Endodermal cell (in vitro differentiated cells): ENCODE results near the gene TPRX1. TPM values are rescaled to one million over a fixed set of nuclear protein-coding genes. Genes with fewer than 3 reads are reported as not detected.

Experiments used
- DNase-seq: peaks from one replicate; pipeline ENCODE4 v3.0.0-alpha.2; 2017
- H3K27ac ChIP-seq: 2 replicates; pipeline ENCODE4 v1.5.1; 2013; ENCODE audit warnings: mild to moderate bottlenecking, low read depth, low read length, moderate library complexity
- H3K27me3 ChIP-seq: 2 replicates; pipeline ENCODE4 v1.6.1; 2013; ENCODE audit warnings: mild to moderate bottlenecking, low read length, moderate library complexity; ENCODE audit not compliant: insufficient read depth, control insufficient read depth, poor library complexity, severe bottlenecking
- H3K36me3 ChIP-seq: 2 replicates; pipeline ENCODE4 v1.7.0; 2013; ENCODE audit warnings: mild to moderate bottlenecking, low read length, moderate library complexity; ENCODE audit not compliant: control insufficient read depth, insufficient read depth
- H3K4me1 ChIP-seq: one replicate; pipeline ENCODE4 v1.7.0; 2013; ENCODE audit warnings: low read length; ENCODE audit not compliant: control insufficient read depth, insufficient read depth
- H3K4me3 ChIP-seq: 2 replicates; pipeline ENCODE4 v1.5.1; 2013; ENCODE audit warnings: mild to moderate bottlenecking, low read length, moderate library complexity
- H3K9ac ChIP-seq: 2 replicates; pipeline ENCODE4 v1.6.1; 2013; ENCODE audit warnings: mild to moderate bottlenecking, low read length, moderate library complexity; ENCODE audit not compliant: poor library complexity, severe bottlenecking; ENCODE audit errors: extremely low read depth
- H3K9me3 ChIP-seq: 2 replicates; pipeline ENCODE4 v1.6.1; 2013; ENCODE audit warnings: mild to moderate bottlenecking, low read length, moderate library complexity; ENCODE audit not compliant: control insufficient read depth
- H3K27ac Mint-ChIP-seq: 2 replicates; pipeline ENCODE4 v1.8.0; 2020; ENCODE audit warnings: mixed read lengths
- H3K27me3 Mint-ChIP-seq: 2 replicates; pipeline ENCODE4 v1.8.0; 2021; ENCODE audit warnings: mild to moderate bottlenecking, mixed read lengths; ENCODE audit not compliant: insufficient read depth
- H3K36me3 Mint-ChIP-seq: 2 replicates; pipeline ENCODE4 v1.8.0; 2020; ENCODE audit warnings: low read depth, mixed read lengths
- H3K4me1 Mint-ChIP-seq: 2 replicates; pipeline ENCODE4 v1.8.0; 2020; ENCODE audit warnings: mixed read lengths
- H3K4me3 Mint-ChIP-seq: 2 replicates; pipeline ENCODE4 v1.8.0; 2020; ENCODE audit warnings: mild to moderate bottlenecking, moderate library complexity, mixed read lengths
- H3K9me3 Mint-ChIP-seq: 2 replicates; pipeline ENCODE4 v1.8.0; 2020; ENCODE audit warnings: mild to moderate bottlenecking, mixed read lengths
- CTCF ChIP-seq: fragments of 200-600 bp; sonication (generic); conservative IDR thresholded peaks from 2 replicates; pipeline ENCODE4 v1.5.0; 2021; ENCODE audit warnings: antibody characterized with exemption, mild to moderate bottlenecking
- WGBS, 2 experiments: methylation state at CpG; one replicate each; pipeline versions ENCODE4 v1.1.5 to v1.1.7; 2013; ENCODE audit warnings: missing lambda C conversion rate in 2 of 2, mixed read lengths in 1 of 2; ENCODE audit not compliant: insufficient coverage in 1 of 2, insufficient read length in 1 of 2; 5-methylcytosine and 5-hydroxymethylcytosine counted together
- total RNA-seq, 2 donors: library from RNA; stranded (reverse); fragmentation: NEBNext Ultra II Directional in 1 of 2; extraction: Animal tissue kit (Norgen Biotek cat#: 25700) in 1 of 2; gene quantifications; 2 replicates in 1 of 2; 3 replicates in 1 of 2; pipeline ENCODE4 v1.2.1, GENCODE V29; 2021

TPRX1 gene
- total RNA-seq, 2 donors from 2014 or later, result not detected

- Mint-ChIP-seq H3K27me3 (no peaks in the 10 kb centered on the region), H3K36me3 (no peaks in the 10 kb centered on the region), H3K4me1 (peaks cover 7% of the 10 kb centered on the region), H3K27ac (no peak overlapping the region), H3K4me3 (no peak overlapping the region), H3K9me3 (no peaks in the 10 kb centered on the region)
- no peaks in the 10 kb centered on the region for H3K9me3 ChIP-seq
- no peak overlapping the region for H3K9ac ChIP-seq
- TF ChIP-seq CTCF, result no peak
- DNase-seq, result no peak
- no peaks in the 10 kb centered on the region for H3K36me3 ChIP-seq
- no peak overlapping the region for H3K27ac ChIP-seq
- no peak overlapping the region for H3K4me3 ChIP-seq
- WGBS, 2 experiments, result 30 to 50% methylated on average over 2 of the region's 2 CpGs
- no peaks in the 10 kb centered on the region for H3K27me3 ChIP-seq
- no peaks in the 10 kb centered on the region for H3K4me1 ChIP-seq
These were observed 37.0 kb downstream of the TPRX1 start for GRCh38 chr19:47767349-47767748.

GRCh38 chr19:47766670-47767069 is 37.7 kb downstream of the TPRX1 start:
- Histone ChIP-seq H3K36me3 (no peaks in the 10 kb centered on the region), H3K9ac (no peak overlapping the region), H3K27me3 (no peaks in the 10 kb centered on the region), H3K9me3 (no peaks in the 10 kb centered on the region), H3K4me3 (no peak overlapping the region), H3K27ac (no peak overlapping the region), H3K4me1 (no peaks in the 10 kb centered on the region)
- no peak for DNase-seq
- Mint-ChIP-seq H3K27me3 (no peaks in the 10 kb centered on the region), H3K36me3 (no peaks in the 10 kb centered on the region), H3K4me1 (peaks cover 7% of the 10 kb centered on the region), H3K9me3 (no peaks in the 10 kb centered on the region), H3K27ac (no peak overlapping the region), H3K4me3 (no peak overlapping the region)
- no peak for TF ChIP-seq CTCF
- WGBS, 2 experiments, result 92 to 95% methylated on average over 7 of the region's 7 CpGs

GRCh38 chr19:47766359-47766620 is 38.1 kb downstream of the TPRX1 start:
- Mint-ChIP-seq H3K9me3 (no peaks in the 10 kb centered on the region), H3K27me3 (no peaks in the 10 kb centered on the region), H3K4me3 (no peak overlapping the region), H3K27ac (no peak overlapping the region), H3K36me3 (no peaks in the 10 kb centered on the region), H3K4me1 (peaks cover 7% of the 10 kb centered on the region)
- H3K4me1 ChIP-seq, result no peaks in the 10 kb centered on the region
- no peak for DNase-seq
- TF ChIP-seq CTCF, result no peak
- H3K27me3 ChIP-seq, result no peaks in the 10 kb centered on the region
- no peaks in the 10 kb centered on the region for H3K36me3 ChIP-seq
- no peak overlapping the region for H3K27ac ChIP-seq
- no peak overlapping the region for H3K4me3 ChIP-seq
- no peak overlapping the region for H3K9ac ChIP-seq
- 89 to 96% methylated on average over 4 to 7 of the region's 7 CpGs for WGBS, 2 experiments
- H3K9me3 ChIP-seq, result no peaks in the 10 kb centered on the region
